ENCODE data around the gene GPN1. TPM values are rescaled to one million over a fixed set of nuclear protein-coding genes. Genes with fewer than 3 reads are reported as not detected.

The GPN1 gene
- total RNA-seq, 1 experiment from 2014 or later = 48.5 TPM

- Mint-ChIP-seq H3K4me1 (no peaks in the 10 kb centered on the region), H3K27ac (no peak overlapping the region), H3K36me3 (ENCODE audit: insufficient read depth in 1 of 3, low read depth in 3 of 3) (peaks cover 0 to 43% (median 29%) of the 10 kb centered on the region in 3 experiments; a peak in 5 of 7 replicates), H3K4me3 (no peak overlapping the region), H3K27me3 (ENCODE audit: low read depth) (no peaks in the 10 kb centered on the region), H3K9me3 (no peaks in the 10 kb centered on the region)
- H3K27ac ChIP-seq (ENCODE audit: insufficient read length, low read depth, low read length) = no peak overlapping the region
- no peak for DNase-seq
- no peak for TF ChIP-seq CTCF (conservative IDR thresholded peaks at IDR 0.05)
- no peak overlapping the region for H3K14ac ChIP-seq (ENCODE audit: insufficient read depth, low read length)
- H3K23me2 ChIP-seq (ENCODE audit: insufficient read length, low read depth, low read length, poor library complexity, severe bottlenecking) = no peaks in the 10 kb centered on the region
- no peak overlapping the region for H3K56ac ChIP-seq (ENCODE audit: insufficient read length, low read depth, low read length)
- H3T11ph ChIP-seq (ENCODE audit: low read length) = no peak overlapping the region
- no peak overlapping the region for H3K4ac ChIP-seq (ENCODE audit: low read depth, low read length)
- no peak overlapping the region for H2BK5ac ChIP-seq (ENCODE audit: insufficient read length, low read length)
- no peaks in the 10 kb centered on the region for H4K20me1 ChIP-seq (ENCODE audit: control insufficient read depth, insufficient read depth, insufficient read length)
- H3K79me2 ChIP-seq (ENCODE audit: insufficient read depth, low read length) = no peaks in the 10 kb centered on the region
- H3K9ac ChIP-seq (ENCODE audit: extremely low read depth, insufficient read length, low read length) = no peak overlapping the region
- no peaks in the 10 kb centered on the region for H3K4me1 ChIP-seq (ENCODE audit: insufficient read depth, low read length)
- H2BK20ac ChIP-seq (ENCODE audit: low read depth, low read length, poor library complexity, severe bottlenecking) = no peak overlapping the region
- no peak overlapping the region for H2AFZ ChIP-seq (ENCODE audit: low read length)
- no peaks in the 10 kb centered on the region for H3K9me3 ChIP-seq (ENCODE audit: control insufficient read depth, low read depth, low read length)
- no peaks in the 10 kb centered on the region for H3K79me1 ChIP-seq (ENCODE audit: insufficient read depth, low read depth, low read length, poor library complexity, severe bottlenecking)
- no CpG with 5 or more reads among the region's 3 CpGs for WGBS (ENCODE audit: extremely low coverage, insufficient read length, low lambda C conversion rate)
- no peak overlapping the region for H4K5ac ChIP-seq (ENCODE audit: insufficient read length, low read depth, low read length)
- H3K27me3 ChIP-seq (ENCODE audit: insufficient read depth, low read length) = no peaks in the 10 kb centered on the region
- H2AK5ac ChIP-seq (ENCODE audit: insufficient read length, low read length) = no peak overlapping the region
- no peak overlapping the region for H3K4me2 ChIP-seq (ENCODE audit: insufficient read depth, insufficient read length, low read length)
- H2BK12ac ChIP-seq (ENCODE audit: insufficient read length, low read depth, low read length) = no peak overlapping the region
- H4K91ac ChIP-seq (ENCODE audit: insufficient read length, low read depth, low read length) = no peak overlapping the region
- H4K8ac ChIP-seq (replicated peaks; ENCODE audit: insufficient read length, low read depth, low read length) = no peak overlapping the region
- no peak overlapping the region for H3K18ac ChIP-seq (ENCODE audit: insufficient read length, low read depth, low read length)
- H2BK15ac ChIP-seq (ENCODE audit: low read depth, low read length) = no peak overlapping the region
- no peak overlapping the region for H2BK120ac ChIP-seq (ENCODE audit: low read depth, low read length, poor library complexity, severe bottlenecking)
- H3K23ac ChIP-seq (ENCODE audit: insufficient read length, low read depth, low read length) = no peak overlapping the region
Measured at GRCh38 chr2:27685577-27685976, 56.7 kb downstream of the GPN1 start.
